Ovary (tissue), 3 donors: Measurements from ENCODE around the gene PKD1.
"Not testable (repeated sequence)": the region's sequence is repeated elsewhere in the genome, so short reads cannot be mapped to it uniquely, and the experiment has no call there.

Experiments
- CTCF ChIP-seq, 3 donors: fragments of 450-650 bp in 2 of 3; fragments of 200-600 bp in 1 of 3; IDR thresholded peaks; one replicate each; pipeline versions ENCODE4 v1.5.1 to v1.8.0; 2016 to 2022; ENCODE audit warnings: antibody characterized with exemption in 3 of 3, mild to moderate bottlenecking in 1 of 3
- EP300 ChIP-seq: sonication (generic); formaldehyde crosslinking; IDR thresholded peaks from one replicate; pipeline ENCODE4 v1.6.1; 2017; ENCODE audit warnings: antibody characterized with exemption
- POLR2A ChIP-seq: fragments of 450-650 bp; IDR thresholded peaks from one replicate; pipeline ENCODE4 v1.6.1; 2017; ENCODE audit warnings: antibody characterized with exemption, mild to moderate bottlenecking, moderate library complexity
- donor health status: DM: no; HTN: no; CAD: no.

DNA sequence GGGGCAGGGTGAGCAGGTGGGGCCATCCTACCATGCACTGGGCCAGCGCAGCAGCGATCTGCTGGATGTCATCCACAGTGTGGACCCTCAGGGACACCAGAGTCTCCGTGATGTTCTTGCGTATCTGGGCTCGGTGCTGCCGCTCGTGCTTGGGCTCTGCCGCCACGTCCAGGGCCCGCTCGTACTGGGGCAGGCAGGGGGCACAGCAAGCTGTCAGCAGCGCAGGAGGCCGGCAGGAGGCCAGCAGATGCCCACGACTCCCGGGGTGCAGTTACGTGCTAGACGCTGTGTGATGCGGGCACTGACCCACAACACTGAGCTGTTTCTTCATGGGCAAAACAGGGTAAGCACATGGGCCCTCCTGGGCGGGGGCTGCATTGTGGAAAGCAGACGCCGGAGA, 30.4 kb downstream of the PKD1 start:
- not testable (repeated sequence) for TF ChIP-seq EP300; CTCF (IDR thresholded peaks at IDR 0.05); POLR2A
